ENCODE results near the gene KAZN.

Gene KAZN

DNA sequence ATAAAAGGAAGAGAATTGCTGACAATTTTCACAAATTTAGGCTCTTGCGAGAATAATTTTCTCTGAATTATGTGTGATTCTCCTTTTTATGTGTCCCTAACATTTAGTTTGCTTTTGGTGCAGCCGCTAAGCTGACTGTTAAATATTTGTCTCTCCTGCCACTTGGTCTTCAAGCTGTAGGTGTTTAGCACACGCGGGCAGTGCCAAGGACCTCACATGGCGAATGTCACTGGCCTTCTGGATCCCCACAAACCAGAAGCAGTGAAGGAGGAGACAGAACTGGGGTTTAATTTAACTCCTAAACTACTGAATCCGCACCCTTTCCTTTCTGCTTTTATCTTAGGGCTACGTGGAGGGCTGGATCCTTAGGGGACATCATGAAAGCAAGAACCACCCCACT lies 120.0 kb downstream of the KAZN start:
- no peak for DNase-seq

- DNase-seq, result no peak
These were observed 124.9 kb downstream of the KAZN start for GRCh38 chr1:14723401-14723800.

DNA sequence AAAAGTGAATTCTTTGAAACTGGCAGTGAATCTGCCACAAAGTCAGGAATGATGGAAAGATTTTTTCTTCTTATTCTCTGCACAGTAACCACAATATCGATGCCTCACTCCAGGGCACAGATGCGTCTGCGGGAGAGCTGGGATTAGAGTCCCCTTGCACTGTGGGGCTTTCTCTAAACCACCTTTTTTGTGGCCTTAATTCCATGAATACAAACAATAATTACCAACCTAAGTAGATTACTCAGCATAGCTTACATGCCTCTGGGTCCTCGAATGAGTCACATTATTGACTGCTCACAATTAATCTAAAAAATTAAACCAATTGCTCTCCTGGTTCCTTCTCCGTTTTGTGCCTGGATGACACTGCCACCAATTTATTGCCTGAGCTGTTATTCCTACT lies 125.8 kb downstream of the KAZN start:
- DNase-seq, result no peak

DNA sequence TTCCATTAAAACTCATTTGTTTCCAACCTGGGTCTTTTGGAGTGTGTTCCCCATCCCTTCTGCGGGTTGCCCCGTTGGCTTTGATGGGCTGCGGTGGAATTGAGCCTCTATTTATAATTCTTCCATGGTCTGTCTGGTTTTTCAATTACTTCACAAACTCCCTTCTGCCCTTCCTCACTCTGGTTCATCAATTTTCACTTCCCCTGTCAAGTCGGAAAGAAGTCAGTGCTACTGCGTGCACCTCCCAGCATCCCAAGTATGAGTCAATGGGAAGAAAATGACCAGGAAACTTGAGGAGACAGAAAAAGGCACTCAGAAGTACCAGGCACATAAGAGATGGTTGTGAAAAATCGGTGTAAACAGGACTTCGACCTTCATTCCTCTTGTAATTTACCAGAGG lies 126.2 kb downstream of the KAZN start:
- DNase-seq, result no peak

- no peak for DNase-seq
These were observed 126.8 kb downstream of the KAZN start for GRCh38 chr1:14725238-14725637.

DNA sequence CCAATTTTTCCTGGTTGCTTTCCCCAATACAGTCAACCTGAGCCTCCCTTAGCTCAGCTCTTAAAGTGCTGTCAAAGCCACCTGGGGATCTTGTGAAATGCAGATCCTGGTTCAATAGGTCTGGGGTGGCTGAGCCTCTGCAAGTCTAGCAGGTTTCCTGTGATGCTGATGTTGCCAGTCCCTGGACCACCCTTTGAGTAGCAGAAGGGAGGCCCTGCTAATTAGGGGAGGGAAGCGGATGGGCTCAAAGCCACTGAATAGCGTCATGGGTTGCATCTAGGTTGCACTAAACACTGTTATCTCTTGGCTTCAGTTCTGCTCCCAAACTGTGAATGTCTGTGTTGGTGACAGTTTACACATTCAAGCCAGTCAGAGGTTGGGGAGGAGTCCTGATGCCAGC lies 127.2 kb downstream of the KAZN start:
- no peak for DNase-seq

GRCh38 chr1:14726606-14727005 lies 128.1 kb downstream of the KAZN start:
- no peak for DNase-seq

DNA sequence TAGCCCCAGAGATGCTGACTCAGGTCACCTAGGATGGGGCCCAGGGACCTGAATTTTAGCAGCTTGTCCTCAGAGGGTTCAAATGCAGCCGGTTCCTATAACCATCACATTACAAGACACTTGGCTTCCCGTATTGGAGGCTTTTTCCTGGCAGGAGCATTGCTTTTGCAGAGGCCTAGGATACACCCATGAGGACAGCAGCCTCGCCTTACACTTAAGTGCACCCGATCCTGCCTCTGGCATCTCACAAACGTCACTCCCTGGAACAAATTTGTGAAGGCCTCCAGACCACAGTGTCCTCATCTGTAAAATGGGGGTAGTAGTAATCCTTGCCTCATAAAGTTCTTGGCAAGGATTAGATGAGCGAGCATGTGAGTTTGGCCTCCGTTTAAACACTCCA lies 130.0 kb downstream of the KAZN start:
- no peak for DNase-seq

DNA sequence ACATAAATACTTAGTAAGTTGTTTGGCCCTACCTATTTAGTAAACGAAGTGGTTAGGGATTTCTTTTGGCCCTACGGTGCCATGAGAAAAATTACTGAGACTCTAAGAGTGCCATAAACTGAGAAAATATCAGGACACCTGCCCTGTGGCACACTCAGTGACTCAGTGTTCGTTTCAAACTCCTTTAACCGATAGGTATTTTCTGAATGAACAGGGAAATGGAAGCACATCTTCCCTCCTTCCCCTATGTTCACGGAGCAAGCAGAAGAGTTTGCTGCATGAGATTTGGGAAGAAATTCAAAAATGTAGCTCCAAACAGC lies 134.2 kb downstream of the KAZN start:
- no peak for DNase-seq

DNA sequence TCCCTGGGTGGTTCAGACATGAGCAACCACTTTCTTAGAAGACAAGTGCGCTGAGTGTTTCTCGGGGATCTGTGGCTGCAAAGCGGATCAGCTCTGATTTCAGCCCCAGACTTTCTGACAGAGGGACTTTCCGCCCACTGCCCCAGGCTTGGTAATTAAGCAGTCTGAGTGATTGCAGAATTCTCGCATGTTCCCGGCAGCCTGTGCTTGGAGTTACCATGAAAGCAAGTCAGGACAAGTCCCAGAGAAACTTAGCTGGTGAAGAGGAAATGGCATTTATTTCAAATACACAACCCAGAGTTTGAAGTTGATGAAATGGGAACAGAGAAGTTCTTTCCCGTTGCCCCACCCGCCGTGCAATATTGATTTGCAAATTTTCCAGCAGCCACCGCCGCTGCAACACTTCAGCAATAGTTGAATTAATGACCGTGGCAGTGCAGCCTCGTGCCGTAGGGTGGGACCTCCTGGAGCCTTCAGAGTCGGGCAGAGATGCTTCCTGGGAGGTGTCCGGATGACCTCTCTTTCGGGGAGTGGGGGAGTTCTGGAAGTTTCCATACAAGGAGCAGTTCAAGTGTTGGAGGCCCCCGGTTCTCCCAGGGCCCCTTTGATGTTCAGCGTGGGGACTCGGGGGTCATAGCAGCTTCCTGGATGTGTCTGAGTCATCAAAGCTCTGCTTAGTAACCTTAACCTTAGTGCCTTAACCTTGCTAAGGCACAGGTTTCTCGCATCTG lies 134.7 kb downstream of the KAZN start:
- no peak for DNase-seq

DNA sequence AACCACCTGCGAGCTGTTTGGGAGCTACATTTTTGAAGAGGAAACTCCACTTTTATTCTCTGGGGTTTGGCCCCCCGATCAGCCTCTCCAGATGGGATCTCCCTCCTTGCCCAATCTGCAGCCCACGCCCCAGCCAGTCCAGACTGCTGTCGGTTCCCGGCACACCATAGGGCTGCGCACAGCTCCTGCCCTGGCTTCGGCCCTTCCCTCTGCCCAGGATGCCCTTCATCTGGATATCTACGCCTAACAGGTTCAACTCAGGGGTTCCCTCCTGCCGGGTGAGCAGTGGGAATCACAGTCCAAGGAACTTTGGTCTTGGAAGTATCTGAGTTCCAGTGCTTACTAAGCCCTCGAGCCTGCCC lies 135.3 kb downstream of the KAZN start:
- DNase-seq, result no peak

DNA sequence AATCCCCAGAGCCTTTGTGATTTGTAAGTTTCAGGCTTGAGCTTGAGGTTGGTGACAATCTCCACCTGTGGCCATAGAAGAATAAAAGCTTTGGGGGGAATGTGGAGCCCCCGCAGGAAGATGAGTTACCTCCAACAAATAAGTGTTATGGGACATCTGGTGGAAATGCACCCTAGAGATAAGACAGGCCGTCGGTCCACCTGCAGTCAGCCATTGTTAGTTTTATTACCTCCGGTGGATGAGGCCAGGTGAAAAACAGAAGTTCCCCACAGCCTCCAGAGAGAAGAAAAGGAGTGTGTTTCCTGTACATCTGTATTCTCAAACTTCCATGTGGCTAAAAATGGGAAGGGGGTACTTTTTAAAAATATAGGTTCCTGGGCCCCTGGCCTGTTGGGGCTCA lies 137.4 kb downstream of the KAZN start:
- DNase-seq, result no peak

DNA sequence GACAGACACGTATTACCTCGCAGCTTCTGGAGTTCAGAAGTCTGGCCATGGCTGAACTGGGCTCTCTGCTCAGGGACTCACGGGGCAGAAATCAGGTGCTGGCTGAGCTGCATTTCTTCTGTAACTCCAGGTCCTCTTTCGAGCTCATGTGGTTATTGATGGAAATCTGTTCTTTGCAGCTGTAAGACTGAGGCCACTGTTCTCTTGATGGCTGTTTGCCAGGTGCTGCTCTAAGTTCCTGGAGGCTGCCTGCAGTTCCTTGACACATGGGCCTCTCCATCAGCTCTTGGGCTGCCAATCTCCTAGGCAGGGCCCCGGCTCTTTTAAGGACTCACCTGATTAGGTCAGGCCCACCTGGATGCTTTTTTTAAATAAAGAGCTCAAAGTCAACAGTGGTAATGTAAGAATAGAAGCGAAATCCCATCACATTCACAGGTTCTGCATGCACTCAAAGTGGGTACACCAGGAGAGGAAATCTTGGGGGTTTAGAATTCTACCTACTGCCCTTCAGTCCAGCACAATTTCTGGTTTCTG lies 139.1 kb downstream of the KAZN start:
- DNase-seq, result no peak

DNA sequence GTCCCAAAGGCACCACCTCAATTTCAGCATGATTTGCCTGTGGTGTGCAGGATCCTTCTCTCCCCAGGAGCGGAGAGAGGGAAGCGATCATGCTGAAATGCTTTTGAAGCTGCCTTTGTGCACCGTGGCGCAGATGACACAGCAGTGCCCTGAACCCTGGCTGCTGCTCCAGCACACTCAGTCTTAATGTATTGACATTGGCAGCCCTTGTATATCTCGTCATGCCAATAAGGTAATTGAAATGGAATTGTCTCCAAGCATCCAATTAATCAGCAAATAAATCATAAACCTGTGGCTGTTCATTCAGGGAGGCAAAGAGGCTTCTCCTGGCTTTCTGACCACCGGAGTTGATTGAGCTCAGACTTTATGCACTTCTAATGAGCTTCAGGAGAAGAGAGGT lies 139.8 kb downstream of the KAZN start:
- no peak for DNase-seq

DNA sequence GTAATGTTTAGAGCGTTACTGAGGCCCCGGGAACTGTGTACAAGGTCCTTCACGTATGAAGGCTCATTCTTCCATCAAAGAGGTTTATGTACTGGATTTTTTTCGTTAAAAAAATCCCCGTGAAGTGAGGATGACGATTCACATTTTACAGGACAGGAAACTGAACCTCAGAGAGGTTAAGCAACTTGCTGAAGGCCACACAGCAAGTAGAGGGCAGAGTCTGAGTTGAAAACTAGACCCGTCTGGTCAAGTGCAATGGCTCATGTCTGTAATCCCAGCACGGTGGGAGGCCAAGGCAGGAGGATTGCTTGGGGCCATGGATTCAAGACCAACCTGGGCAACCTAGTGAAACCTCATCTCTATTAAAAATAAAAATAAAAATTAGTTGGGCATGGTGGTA lies 140.2 kb downstream of the KAZN start:
- no peak for DNase-seq

DNA sequence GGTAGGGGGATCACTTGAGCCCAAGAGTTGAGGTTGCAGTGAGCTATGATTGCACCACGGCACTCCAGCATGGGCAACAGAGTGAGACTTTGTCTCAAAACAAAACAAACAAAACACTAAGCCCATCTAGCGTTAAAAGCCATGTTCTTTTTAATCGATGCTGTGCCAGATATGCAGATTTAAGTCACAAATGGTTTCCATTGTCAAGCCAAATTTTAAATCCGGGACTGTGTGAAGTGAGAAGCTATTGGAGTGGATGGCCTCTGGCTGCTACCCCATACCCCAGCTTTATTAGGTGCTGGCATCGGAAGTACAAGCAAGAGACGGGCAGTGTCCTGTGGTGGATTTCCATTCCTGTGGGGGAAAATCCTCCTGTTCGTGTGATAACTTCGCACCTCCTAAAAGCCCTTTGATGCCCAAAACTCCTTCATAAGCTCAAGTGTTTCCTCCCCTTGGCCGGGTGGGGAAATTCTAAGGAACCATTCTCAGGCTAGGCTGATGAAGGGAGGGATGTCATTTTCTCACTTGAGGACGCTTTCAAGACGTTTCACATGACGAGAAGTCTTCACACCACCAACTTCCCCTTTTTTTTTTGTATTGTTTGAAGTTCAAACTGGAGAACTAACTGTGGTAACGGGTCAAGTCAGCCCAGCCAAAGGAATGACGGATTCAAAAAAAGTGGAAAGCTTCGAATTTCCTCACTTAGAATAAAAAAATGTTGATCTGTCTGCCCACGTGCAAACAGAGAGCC lies 140.8 kb downstream of the KAZN start:
- DNase-seq, result no peak

- DNase-seq, result no peak
These were observed 141.5 kb downstream of the KAZN start for GRCh38 chr1:14740016-14740415.

GRCh38 chr1:14741082-14741481 lies 142.6 kb downstream of the KAZN start:
- DNase-seq, result no peak

DNA sequence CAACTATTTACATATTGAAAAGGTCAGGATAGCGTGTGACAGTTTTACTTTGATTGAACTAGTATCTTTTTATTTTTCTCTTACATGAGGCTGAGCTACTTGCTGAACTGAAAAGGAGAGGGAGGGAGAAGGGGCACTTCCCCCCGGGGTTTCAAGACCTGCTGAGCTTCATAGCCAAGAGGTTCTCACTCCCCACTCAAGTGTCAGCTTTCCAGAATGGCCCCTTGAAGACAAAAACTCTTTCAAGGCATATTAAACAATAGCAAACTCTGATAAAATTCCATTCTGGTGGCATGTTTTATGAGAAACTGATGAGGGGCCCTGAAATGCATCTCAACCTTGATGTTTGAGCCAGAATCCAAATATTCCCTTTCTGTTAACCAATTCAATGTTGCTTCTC lies 143.0 kb downstream of the KAZN start:
- no peak for DNase-seq

GRCh38 chr1:14742181-14742980 lies 143.9 kb downstream of the KAZN start:
- no peak for DNase-seq

- DNase-seq, result no peak
These were observed 144.9 kb downstream of the KAZN start for GRCh38 chr1:14743368-14743767.

- no peak for DNase-seq
These were observed 146.7 kb downstream of the KAZN start for GRCh38 chr1:14745001-14745720.

DNA sequence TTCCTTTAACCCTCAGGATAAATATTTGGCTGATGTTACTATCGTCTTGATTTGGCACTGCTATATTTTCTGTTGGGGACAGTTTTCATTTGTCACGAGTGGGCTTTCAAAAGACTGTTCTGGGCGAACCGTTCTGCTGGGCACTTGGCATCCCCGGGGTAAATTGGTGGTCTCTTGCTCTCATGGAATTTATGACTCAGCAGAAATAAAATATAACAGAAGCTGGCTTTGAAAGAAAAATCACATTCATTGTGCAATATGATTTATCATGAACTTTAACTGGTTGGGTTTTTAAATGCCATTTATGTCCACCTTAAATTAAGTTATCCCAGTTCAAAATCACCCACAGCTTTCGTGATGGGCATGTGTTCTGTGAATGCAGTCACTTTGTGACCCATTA lies 147.3 kb downstream of the KAZN start:
- no peak for DNase-seq

Measured in stimulated activated CD4-positive, alpha-beta T cell treated with anti-CD3 and anti-CD28 coated beads, Interleukin-15, amount 100 ng/mL, for 24 hours (primary cell).